Measurements from ENCODE around the gene MXD4. TPM values are rescaled to one million over a fixed set of nuclear protein-coding genes. Genes with fewer than 3 reads are reported as not detected.
A peak's percentile ranks its signal among the peaks of the same experiment; 100 is the strongest.

Gene MXD4
- total RNA-seq, 1 experiment from 2014 or later, result 22.0 TPM

GRCh38 chr4:2281575-2282343 is 19.9 kb upstream of the MXD4 start:
- Histone ChIP-seq H3K4me2 (ENCODE audit: low read length) (no peak overlapping the region), H3K9ac (ENCODE audit: low read length) (no peak overlapping the region), H2AFZ (ENCODE audit: low read depth, low read length, poor library complexity, severe bottlenecking) (no peak overlapping the region), H3K9me3 (ENCODE audit: control insufficient read depth in 1 of 2, insufficient read depth in 1 of 2, low read depth in 1 of 2, low read length in 2 of 2) (no peaks in the 10 kb centered on the region), H3K79me2 (ENCODE audit: insufficient read depth, low read length) (no peaks in the 10 kb centered on the region), H3K27me3 (ENCODE audit: insufficient read depth, low read length) (no peaks in the 10 kb centered on the region), H4K20me1 (ENCODE audit: insufficient read depth) (no peaks in the 10 kb centered on the region), H3K4me3 (replicated peaks in 1 of 2; ENCODE audit: low read depth in 1 of 2, low read length in 2 of 2) (no peak overlapping the region), H3K27ac (ENCODE audit: low read depth, low read length) (no peak overlapping the region), H3K4me1 (ENCODE audit: control insufficient read depth in 1 of 2, insufficient read depth in 2 of 2, low read length in 2 of 2) (peaks cover 0 to 9% of the 10 kb centered on the region in 2 experiments; a peak in 2 of 4 replicates), H3K9me2 (ENCODE audit: insufficient read depth) (no peaks in the 10 kb centered on the region), H3K36me3 (ENCODE audit: control insufficient read depth in 1 of 2, insufficient read depth in 2 of 2, low read length in 2 of 2) (no peaks in the 10 kb centered on the region)
- ChIA-PET POLR2A (no interaction called here), CTCF (interaction anchor here (0.9 kb wide), 1 partner anchor 160 kb away, joined by 3 read pairs; no protein-coding TSS in a partner anchor), RAD21 (ENCODE audit: low non-redundant PET in 1 of 2, low total read pairs in 2 of 2, uncharacterized antibody in 2 of 2, unreplicated experiment in 2 of 2) (no interaction called here)
- BruUV-seq (replicated peaks), result no TSS peak
- DNase-seq (ENCODE audit: low read depth, low spot score), result no peak
- no peak for TF ChIP-seq SP1 (IDR thresholded peaks at IDR 0.05; ENCODE audit: low read depth)
- TF ChIP-seq YY1 (IDR thresholded peaks at IDR 0.05; ENCODE audit: extremely low read depth, insufficient replicate concordance, low read depth, low read length), result no peak
- TF ChIP-seq, protein P1, sequence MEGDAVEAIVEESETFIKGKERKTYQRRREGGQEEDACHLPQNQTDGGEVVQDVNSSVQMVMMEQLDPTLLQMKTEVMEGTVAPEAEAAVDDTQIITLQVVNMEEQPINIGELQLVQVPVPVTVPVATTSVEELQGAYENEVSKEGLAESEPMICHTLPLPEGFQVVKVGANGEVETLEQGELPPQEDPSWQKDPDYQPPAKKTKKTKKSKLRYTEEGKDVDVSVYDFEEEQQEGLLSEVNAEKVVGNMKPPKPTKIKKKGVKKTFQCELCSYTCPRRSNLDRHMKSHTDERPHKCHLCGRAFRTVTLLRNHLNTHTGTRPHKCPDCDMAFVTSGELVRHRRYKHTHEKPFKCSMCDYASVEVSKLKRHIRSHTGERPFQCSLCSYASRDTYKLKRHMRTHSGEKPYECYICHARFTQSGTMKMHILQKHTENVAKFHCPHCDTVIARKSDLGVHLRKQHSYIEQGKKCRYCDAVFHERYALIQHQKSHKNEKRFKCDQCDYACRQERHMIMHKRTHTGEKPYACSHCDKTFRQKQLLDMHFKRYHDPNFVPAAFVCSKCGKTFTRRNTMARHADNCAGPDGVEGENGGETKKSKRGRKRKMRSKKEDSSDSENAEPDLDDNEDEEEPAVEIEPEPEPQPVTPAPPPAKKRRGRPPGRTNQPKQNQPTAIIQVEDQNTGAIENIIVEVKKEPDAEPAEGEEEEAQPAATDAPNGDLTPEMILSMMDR (IDR thresholded peaks at IDR 0.05 in 2 of 3, conservative IDR thresholded peaks at IDR 0.05 in 1 of 3; ENCODE audit: borderline replicate concordance in 1 of 3, insufficient read depth in 1 of 3, low read depth in 2 of 3, low read length in 2 of 3), result no peak
- peak; percentile 60; the same call in 1 of the 2 replicates for ATAC-seq
- intact Hi-C loops (cut with micrococcal nuclease), result no loop called here

DNA sequence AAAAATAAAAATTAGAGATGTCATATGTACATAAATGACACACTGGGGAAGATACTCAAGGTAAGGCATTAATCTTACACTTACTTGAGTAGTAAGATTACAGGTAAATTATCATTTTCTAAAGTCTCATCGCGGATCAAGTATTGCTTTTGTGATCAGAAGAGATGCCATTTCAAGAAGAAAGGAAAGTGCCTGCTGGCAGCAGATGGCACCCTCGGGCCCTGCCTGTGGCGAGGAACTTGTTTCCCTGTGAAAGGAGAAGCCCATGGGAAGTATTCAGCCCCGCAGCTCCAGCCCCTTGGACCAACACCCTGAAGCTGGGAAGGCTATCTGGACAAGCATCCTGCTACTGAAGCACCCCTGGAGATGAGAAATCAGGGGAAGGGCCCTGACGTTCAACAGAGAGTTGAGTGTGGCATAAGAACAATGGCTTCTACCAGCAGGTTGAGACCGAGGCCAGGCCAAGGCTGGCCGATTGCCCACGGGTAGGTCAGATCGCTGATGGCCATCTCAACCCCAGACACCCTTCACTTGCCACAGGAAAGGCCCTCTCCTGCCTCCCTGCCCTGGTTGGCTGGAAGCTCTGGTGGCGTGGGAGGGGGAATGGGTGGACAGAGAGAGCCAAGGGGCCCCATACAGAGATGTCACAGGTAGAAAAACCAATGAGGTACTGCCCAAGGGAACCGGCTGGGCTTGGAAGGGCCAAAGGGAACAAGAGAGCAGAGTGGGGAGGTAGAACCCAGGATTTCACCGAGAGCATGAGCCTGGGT is 18.8 kb upstream of the MXD4 start:
- intact Hi-C loops (cut with micrococcal nuclease), result loop anchor here (1.0 kb wide), 1 partner anchor 161 kb away; no protein-coding TSS in a partner anchor
- ChIA-PET POLR2A (no interaction called here), RAD21 (ENCODE audit: low non-redundant PET in 1 of 2, low total read pairs in 2 of 2, uncharacterized antibody in 2 of 2, unreplicated experiment in 2 of 2) (no interaction called here), CTCF (no interaction called here)
- Histone ChIP-seq H4K20me1 (ENCODE audit: insufficient read depth) (no peaks in the 10 kb centered on the region), H3K4me2 (ENCODE audit: low read length) (no peak overlapping the region), H3K9ac (ENCODE audit: low read length) (no peak overlapping the region), H3K9me2 (ENCODE audit: insufficient read depth) (no peaks in the 10 kb centered on the region), H3K36me3 (ENCODE audit: control insufficient read depth in 1 of 2, insufficient read depth in 2 of 2, low read length in 2 of 2) (no peaks in the 10 kb centered on the region), H3K9me3 (ENCODE audit: control insufficient read depth in 1 of 2, insufficient read depth in 1 of 2, low read depth in 1 of 2, low read length in 2 of 2) (no peaks in the 10 kb centered on the region), H3K27me3 (ENCODE audit: insufficient read depth, low read length) (no peaks in the 10 kb centered on the region), H3K27ac (ENCODE audit: low read depth, low read length) (no peak overlapping the region), H3K4me3 (replicated peaks in 1 of 2; ENCODE audit: low read depth in 1 of 2, low read length in 2 of 2) (no peak overlapping the region), H3K79me2 (ENCODE audit: insufficient read depth, low read length) (no peaks in the 10 kb centered on the region), H3K4me1 (ENCODE audit: control insufficient read depth in 1 of 2, insufficient read depth in 2 of 2, low read length in 2 of 2) (peaks cover 0 to 8% of the 10 kb centered on the region in 2 experiments; a peak in 2 of 4 replicates), H2AFZ (ENCODE audit: low read depth, low read length, poor library complexity, severe bottlenecking) (no peak overlapping the region)
- BruUV-seq (replicated peaks), result no TSS peak
- DNase-seq (ENCODE audit: low read depth, low spot score) (no peak), ATAC-seq (no peak)
- TF ChIP-seq, protein P1 (IDR thresholded peaks at IDR 0.05 in 2 of 3, conservative IDR thresholded peaks at IDR 0.05 in 1 of 3; ENCODE audit: borderline replicate concordance in 1 of 3, insufficient read depth in 1 of 3, low read depth in 2 of 3, low read length in 2 of 3), result peak in 1 of 3 experiments; percentile 24; a peak in 1 of 6 replicates
- TF ChIP-seq CBX3 (IDR thresholded peaks at IDR 0.05; ENCODE audit: low read depth), result no peak
- TF ChIP-seq, protein P2, sequence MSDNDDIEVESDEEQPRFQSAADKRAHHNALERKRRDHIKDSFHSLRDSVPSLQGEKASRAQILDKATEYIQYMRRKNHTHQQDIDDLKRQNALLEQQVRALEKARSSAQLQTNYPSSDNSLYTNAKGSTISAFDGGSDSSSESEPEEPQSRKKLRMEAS (IDR thresholded peaks at IDR 0.05), result no peak
